Measurements from ENCODE around the gene CYTL1. TPM values are rescaled to one million over a fixed set of nuclear protein-coding genes. Genes with fewer than 3 reads are reported as not detected.
A peak's percentile ranks its signal among the peaks of the same experiment; 100 is the strongest.

CYTL1 gene
- total RNA-seq, 1 donor from 2014 or later: 11.5 TPM

DNA sequence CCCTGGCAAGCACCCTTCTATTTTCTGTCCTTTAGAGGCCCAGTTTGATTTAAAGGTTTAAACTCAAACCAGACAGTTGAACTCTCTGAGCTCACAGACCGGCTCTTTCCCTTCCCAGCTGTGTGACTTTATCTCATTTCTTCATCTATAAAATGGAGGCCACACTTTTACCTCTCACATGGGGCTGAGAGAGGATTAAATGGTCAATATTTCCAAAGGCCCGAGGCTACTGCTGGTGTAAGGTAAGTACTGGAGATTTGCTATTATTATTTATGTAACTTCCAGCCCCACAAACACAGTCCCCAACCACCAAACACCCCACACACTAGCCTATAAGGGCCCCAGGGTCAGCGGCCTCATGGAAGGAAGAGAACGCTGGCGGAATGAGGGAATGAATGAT, 13.6 kb upstream of the CYTL1 start:
- no peaks in the 10 kb centered on the region for H3K36me3 ChIP-seq
- peak overlapping the region; percentile 73 for H3K27ac ChIP-seq
- no peaks in the 10 kb centered on the region for H3K27me3 ChIP-seq
- no peak for DNase-seq
- no peak for ATAC-seq
- intact Hi-C loops (cut with DNase I): no loop called here
- no peak overlapping the region for H3K4me3 ChIP-seq
- no peaks in the 10 kb centered on the region for H3K9me3 ChIP-seq
- H3K4me1 ChIP-seq: peaks cover 21% of the 10 kb centered on the region
- no peak for TF ChIP-seq CTCF (IDR thresholded peaks at IDR 0.05)

- no peak for ATAC-seq
- intact Hi-C loops (cut with DNase I): no loop called here
- Histone ChIP-seq H3K4me1 (peaks cover 18% of the 10 kb centered on the region), H3K27ac (no peak overlapping the region), H3K9me3 (no peaks in the 10 kb centered on the region), H3K4me3 (no peak overlapping the region), H3K36me3 (no peaks in the 10 kb centered on the region), H3K27me3 (no peaks in the 10 kb centered on the region)
- DNase-seq: no peak
- no peak for TF ChIP-seq CTCF (IDR thresholded peaks at IDR 0.05)
Measured at GRCh38 chr4:5030927-5031326, 11.7 kb upstream of the CYTL1 start.

DNA sequence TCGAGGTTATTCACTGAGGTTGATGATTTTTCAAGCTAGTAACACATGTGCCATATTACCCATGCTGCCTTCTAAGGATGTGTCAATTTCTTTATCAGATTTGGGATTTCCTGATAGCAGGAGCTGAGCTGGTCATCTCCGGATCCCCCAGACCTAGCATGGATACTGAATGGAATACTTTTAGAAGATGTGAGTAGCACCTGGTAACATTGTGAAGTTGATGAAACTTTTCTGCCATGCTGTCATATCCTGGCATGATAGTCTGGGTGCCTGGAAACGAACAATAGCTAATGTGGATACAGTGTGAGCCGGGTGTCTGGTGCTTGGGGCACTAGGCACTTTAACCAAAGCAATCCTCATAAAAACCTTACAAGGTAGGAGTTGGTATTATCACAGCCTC, 11.0 kb upstream of the CYTL1 start:
- H3K4me3 ChIP-seq: no peak overlapping the region
- peaks cover 18% of the 10 kb centered on the region for H3K4me1 ChIP-seq
- DNase-seq (no peak), ATAC-seq (no peak)
- TF ChIP-seq CTCF (IDR thresholded peaks at IDR 0.05): no peak
- no peak overlapping the region for H3K27ac ChIP-seq
- no peaks in the 10 kb centered on the region for H3K9me3 ChIP-seq
- no peaks in the 10 kb centered on the region for H3K27me3 ChIP-seq
- intact Hi-C loops (cut with DNase I): no loop called here
- no peaks in the 10 kb centered on the region for H3K36me3 ChIP-seq

GRCh38 chr4:5029447-5029846, 10.2 kb upstream of the CYTL1 start:
- Histone ChIP-seq H3K4me3 (no peak overlapping the region), H3K4me1 (peaks cover 13% of the 10 kb centered on the region), H3K27me3 (no peaks in the 10 kb centered on the region), H3K9me3 (no peaks in the 10 kb centered on the region), H3K36me3 (no peaks in the 10 kb centered on the region), H3K27ac (no peak overlapping the region)
- no peak for TF ChIP-seq CTCF (IDR thresholded peaks at IDR 0.05)
- ATAC-seq (no peak), DNase-seq (no peak)
- intact Hi-C loops (cut with DNase I): no loop called here

GRCh38 chr4:5028480-5028879, 9.2 kb upstream of the CYTL1 start:
- TF ChIP-seq CTCF (IDR thresholded peaks at IDR 0.05): no peak
- H3K4me3 ChIP-seq: no peak overlapping the region
- intact Hi-C loops (cut with DNase I): no loop called here
- no peak overlapping the region for H3K27ac ChIP-seq
- no peak for DNase-seq
- no peaks in the 10 kb centered on the region for H3K27me3 ChIP-seq
- no peaks in the 10 kb centered on the region for H3K36me3 ChIP-seq
- H3K4me1 ChIP-seq: peaks cover 4% of the 10 kb centered on the region
- no peak for ATAC-seq
- no peaks in the 10 kb centered on the region for H3K9me3 ChIP-seq

DNA sequence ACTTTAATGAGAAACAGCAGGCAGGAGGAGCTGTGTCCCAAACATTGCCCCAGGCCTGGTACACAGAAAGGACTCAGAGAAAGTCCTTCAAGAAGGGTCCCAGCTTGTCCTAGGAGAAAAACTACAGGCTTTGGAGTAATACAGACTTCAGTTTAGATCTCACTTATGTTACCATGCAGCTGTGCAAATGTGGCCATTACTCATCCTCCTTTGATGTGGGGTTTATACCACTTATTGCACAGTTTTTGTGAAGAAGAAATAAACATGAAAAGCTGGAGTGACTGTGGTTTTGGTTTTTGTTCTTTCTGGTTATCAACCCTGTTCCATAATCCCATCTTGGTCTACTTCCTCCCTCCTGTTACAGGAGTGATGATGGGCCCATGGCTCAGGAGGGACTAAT, 8.1 kb upstream of the CYTL1 start:
- DNase-seq: no peak
- Histone ChIP-seq H3K4me1 (no peaks in the 10 kb centered on the region), H3K9me3 (no peaks in the 10 kb centered on the region), H3K27ac (no peak overlapping the region), H3K36me3 (no peaks in the 10 kb centered on the region), H3K4me3 (no peak overlapping the region), H3K27me3 (no peaks in the 10 kb centered on the region)
- no peak for ATAC-seq
- intact Hi-C loops (cut with DNase I): no loop called here
- TF ChIP-seq CTCF (IDR thresholded peaks at IDR 0.05): no peak

Measured in upper lobe of right lung (tissue), 1 donor.